Prostate gland (tissue), 2 donors: Measurements from ENCODE around the gene NLRP1. TPM values are rescaled to one million over a fixed set of nuclear protein-coding genes. Genes with fewer than 3 reads are reported as not detected.

Source experiments
- DNase-seq: peaks from one replicate; pipeline ENCODE4 v3.0.0-alpha.2; 2019; ENCODE audit warnings: low spot score
- H3K27ac ChIP-seq, 2 donors: fragments of 200-600 bp; sonication (generic); 2 replicates each; pipeline ENCODE4 v1.5.1; 2017 to 2019
- H3K27me3 ChIP-seq: fragments of 200-600 bp; sonication (generic); replicated peaks from 2 replicates; pipeline ENCODE4 v1.5.1; 2019; ENCODE audit not compliant: insufficient read depth
- H3K36me3 ChIP-seq, 2 donors: fragments of 200-600 bp; sonication (generic); 1 replicate in 1 of 2; 2 replicates in 1 of 2; pipeline versions ENCODE4 v1.5.1 to v1.8.1; 2017 to 2019
- H3K4me1 ChIP-seq: fragments of 200-600 bp; sonication (generic); replicated peaks from 2 replicates; pipeline ENCODE4 v1.5.1; 2019
- H3K4me3 ChIP-seq, 2 donors: fragments of 200-600 bp; sonication (generic); 2 replicates each; pipeline ENCODE4 v1.5.1; 2017 to 2019
- H3K9me3 ChIP-seq: fragments of 200-600 bp; sonication (generic); 2 replicates; pipeline ENCODE4 v1.5.1; 2017
- POLR2A ChIP-seq: fragments of 450-650 bp; IDR thresholded peaks from one replicate; pipeline ENCODE4 v1.6.1; 2016; ENCODE audit warnings: antibody characterized with exemption, mild to moderate bottlenecking
- POLR2AphosphoS5 ChIP-seq: sonication (generic); formaldehyde crosslinking; IDR thresholded peaks from one replicate; pipeline ENCODE4 v1.6.1; 2017; ENCODE audit warnings: antibody characterized with exemption
- WGBS: methylation state at CpG from one replicate; pipeline ENCODE4 v1.1.5; 2018; 5-methylcytosine and 5-hydroxymethylcytosine counted together
- intact Hi-C: fragments of 100-400 bp; cut with DNase I; formaldehyde crosslinking; loops from one replicate; pipeline ENCODE4 v1.14.2; 2022
- total RNA-seq, 2 donors: library from RNA; depleted of rRNA; stranded (reverse); fragments of >200 nt; gene quantifications; one replicate each; pipeline ENCODE4 v1.1.0, GENCODE V29; 2016
- TF ChIP-seq, protein P1 (sequence below), 4 experiments: fragments of 200-600 bp in 2 of 4; fragments of 450-650 bp in 2 of 4; sonication (generic) in 2 of 4; IDR thresholded peaks; 1 replicate in 3 of 4; 2 replicates in 1 of 4; pipeline ENCODE4 v1.5.1; 2016 to 2019; ENCODE audit warnings: antibody characterized with exemption in 4 of 4, mild to moderate bottlenecking in 2 of 4, moderate library complexity in 2 of 4

Gene NLRP1
- total RNA-seq, 2 donors from 2014 or later: 10.7 to 29.9 TPM

DNA sequence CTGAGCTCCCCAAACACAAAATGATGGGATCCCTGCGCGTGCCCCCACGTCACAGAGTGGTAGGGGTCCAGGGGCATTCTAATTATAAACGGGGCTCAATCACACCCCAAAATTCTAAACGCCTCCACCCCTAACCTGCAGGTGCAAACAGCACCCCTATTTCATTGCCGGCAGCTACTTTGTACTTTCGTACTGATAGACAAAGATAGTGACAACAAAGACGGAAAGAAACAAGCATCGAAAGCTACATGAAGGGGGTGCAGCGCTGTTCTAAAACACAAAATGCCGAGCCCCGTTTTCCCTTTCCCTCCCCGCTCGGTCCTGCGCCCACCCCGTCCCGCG is 84.1 kb downstream of the NLRP1 start:
- Histone ChIP-seq H3K9me3 (no peaks in the 10 kb centered on the region), H3K36me3 (no peaks in the 10 kb centered on the region), H3K4me3 (peak overlapping the region; percentile 41 to 43), H3K27me3 (no peaks in the 10 kb centered on the region), H3K4me1 (no peaks in the 10 kb centered on the region), H3K27ac (peak overlapping the region; percentile 28 to 34)
- no peak for DNase-seq
- intact Hi-C loops: no loop called here
- WGBS: 5% methylated on average over 18 of the region's 18 CpGs
- TF ChIP-seq POLR2A: no peak
- TF ChIP-seq POLR2AphosphoS5: no peak
- TF ChIP-seq, protein P1, sequence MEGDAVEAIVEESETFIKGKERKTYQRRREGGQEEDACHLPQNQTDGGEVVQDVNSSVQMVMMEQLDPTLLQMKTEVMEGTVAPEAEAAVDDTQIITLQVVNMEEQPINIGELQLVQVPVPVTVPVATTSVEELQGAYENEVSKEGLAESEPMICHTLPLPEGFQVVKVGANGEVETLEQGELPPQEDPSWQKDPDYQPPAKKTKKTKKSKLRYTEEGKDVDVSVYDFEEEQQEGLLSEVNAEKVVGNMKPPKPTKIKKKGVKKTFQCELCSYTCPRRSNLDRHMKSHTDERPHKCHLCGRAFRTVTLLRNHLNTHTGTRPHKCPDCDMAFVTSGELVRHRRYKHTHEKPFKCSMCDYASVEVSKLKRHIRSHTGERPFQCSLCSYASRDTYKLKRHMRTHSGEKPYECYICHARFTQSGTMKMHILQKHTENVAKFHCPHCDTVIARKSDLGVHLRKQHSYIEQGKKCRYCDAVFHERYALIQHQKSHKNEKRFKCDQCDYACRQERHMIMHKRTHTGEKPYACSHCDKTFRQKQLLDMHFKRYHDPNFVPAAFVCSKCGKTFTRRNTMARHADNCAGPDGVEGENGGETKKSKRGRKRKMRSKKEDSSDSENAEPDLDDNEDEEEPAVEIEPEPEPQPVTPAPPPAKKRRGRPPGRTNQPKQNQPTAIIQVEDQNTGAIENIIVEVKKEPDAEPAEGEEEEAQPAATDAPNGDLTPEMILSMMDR (IDR thresholded peaks at IDR 0.05): no peak

DNA sequence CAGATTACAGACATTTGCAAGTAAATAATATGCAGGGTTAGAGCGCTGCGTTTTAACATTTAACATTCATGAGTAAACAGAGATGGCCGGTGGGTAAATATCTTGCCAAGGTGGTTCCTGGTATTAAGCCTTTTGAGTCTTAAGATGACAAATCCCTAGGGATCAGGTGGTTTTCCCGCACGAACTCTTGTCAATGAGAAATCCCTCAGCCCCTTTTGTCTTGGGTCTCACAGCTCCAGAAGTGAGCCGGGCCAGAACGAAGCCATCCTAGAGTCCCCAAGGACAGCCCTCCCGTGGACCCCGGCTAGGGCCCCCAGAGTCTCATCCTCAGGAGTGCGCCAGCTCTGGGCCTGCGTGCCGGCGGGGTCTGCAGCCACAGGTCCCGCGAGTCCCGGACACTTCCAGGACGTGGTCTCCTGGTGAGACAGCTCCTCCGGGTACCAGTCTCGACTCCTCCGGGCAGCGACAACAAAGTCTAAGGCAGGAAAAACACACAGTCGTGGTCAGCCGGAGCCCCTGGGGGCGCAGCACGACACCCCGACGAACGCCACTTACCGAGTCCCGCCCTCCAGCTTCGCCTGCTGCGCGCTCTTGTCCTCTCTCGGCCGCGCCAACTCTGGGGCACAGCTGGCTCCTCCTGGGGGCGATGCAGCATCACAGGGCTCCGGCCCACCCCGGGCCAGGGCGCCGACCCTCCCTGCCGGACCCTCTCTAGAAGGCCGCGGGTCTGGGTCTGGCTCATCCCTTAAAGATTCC is 84.7 kb downstream of the NLRP1 start:
- no peak overlapping the region for H3K27ac ChIP-seq
- peak overlapping the region; percentile 41 to 43 for H3K4me3 ChIP-seq
- H3K4me1 ChIP-seq: no peaks in the 10 kb centered on the region
- no peaks in the 10 kb centered on the region for H3K27me3 ChIP-seq
- 16% methylated on average over 43 of the region's 44 CpGs for WGBS
- TF ChIP-seq POLR2AphosphoS5 (no peak), POLR2A (no peak)
- TF ChIP-seq, protein P1 (IDR thresholded peaks at IDR 0.05): no peak
- H3K36me3 ChIP-seq: no peaks in the 10 kb centered on the region
- intact Hi-C loops: no loop called here
- no peaks in the 10 kb centered on the region for H3K9me3 ChIP-seq
- DNase-seq: no peak

DNA sequence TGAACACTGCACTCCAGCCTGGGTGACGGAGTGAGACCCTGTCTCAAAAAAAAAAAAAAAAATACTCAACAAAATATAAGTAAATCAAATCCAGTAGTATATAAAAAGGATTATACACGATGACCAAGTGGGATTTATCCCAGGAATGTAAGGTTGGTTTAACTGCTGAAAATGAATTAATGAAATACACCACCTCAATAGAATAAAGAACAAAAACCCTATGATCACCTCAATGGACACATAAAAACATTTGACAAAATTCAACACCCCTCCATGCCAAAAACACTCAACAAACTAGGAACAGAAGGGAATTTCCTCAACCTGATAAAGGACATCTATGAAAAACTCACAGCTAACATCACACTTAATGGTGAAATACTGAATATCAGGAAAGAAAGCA is 91.3 kb downstream of the NLRP1 start:
- no peaks in the 10 kb centered on the region for H3K4me1 ChIP-seq
- no peaks in the 10 kb centered on the region for H3K36me3 ChIP-seq
- no peak overlapping the region for H3K27ac ChIP-seq
- H3K27me3 ChIP-seq: no peaks in the 10 kb centered on the region
- no peak overlapping the region for H3K4me3 ChIP-seq
- intact Hi-C loops: no loop called here
- TF ChIP-seq, protein P1 (IDR thresholded peaks at IDR 0.05): no peak
- no peak for TF ChIP-seq POLR2AphosphoS5
- TF ChIP-seq POLR2A: no peak
- no peak for DNase-seq
- no peaks in the 10 kb centered on the region for H3K9me3 ChIP-seq
- 94% methylated on average over 2 of the region's 2 CpGs for WGBS

DNA sequence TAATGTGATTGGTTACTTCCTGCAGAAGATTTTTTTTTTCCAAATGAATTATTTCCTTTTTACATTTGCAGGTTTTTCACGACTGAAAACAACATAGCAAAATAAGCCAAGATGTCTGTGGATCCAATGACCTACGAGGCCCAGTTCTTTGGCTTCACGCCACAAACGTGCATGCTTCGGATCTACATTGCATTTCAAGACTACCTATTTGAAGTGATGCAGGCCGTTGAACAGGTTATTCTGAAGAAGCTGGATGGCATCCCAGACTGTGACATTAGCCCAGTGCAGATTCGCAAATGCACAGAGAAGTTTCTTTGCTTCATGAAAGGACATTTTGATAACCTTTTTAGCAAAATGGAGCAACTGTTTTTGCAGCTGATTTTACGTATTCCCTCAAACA is 95.6 kb downstream of the NLRP1 start:
- Histone ChIP-seq H3K27me3 (no peaks in the 10 kb centered on the region), H3K4me1 (no peaks in the 10 kb centered on the region), H3K9me3 (no peaks in the 10 kb centered on the region), H3K36me3 (no peaks in the 10 kb centered on the region), H3K4me3 (no peak overlapping the region), H3K27ac (no peak overlapping the region)
- intact Hi-C loops: no loop called here
- WGBS: 60% methylated on average over 8 of the region's 8 CpGs
- peak; percentile 46 for DNase-seq
- TF ChIP-seq, protein P1 (IDR thresholded peaks at IDR 0.05): no peak
- TF ChIP-seq POLR2AphosphoS5: peak; percentile 45
